Natural killer cell (primary cell): ENCODE results near the gene RAPGEF5. TPM values are rescaled to one million over a fixed set of nuclear protein-coding genes. Genes with fewer than 3 reads are reported as not detected.

ENCODE experiments used
- ATAC-seq, 3 donors: fragments of 150-1000 bp in 2 of 3; fragments of 200-7000 bp in 1 of 3; cut with Tn5 transposase; 1 replicate in 1 of 3; 2 replicates in 2 of 3; pipeline ENCODE4 v1.10.0; 2021; ENCODE audit warnings: mild to moderate bottlenecking in 2 of 3, moderate library complexity in 2 of 3
- DNase-seq, 2 donors: peaks; one replicate each; pipeline versions ENCODE4 v3.0.0 to v3.0.0-alpha.2; 2013 to 2021; ENCODE audit warnings: mixed read lengths in 1 of 2
- H3K27ac ChIP-seq: one replicate; pipeline ENCODE4 v1.5.1; 2013; ENCODE audit warnings: mild to moderate bottlenecking, low read length
- H3K27me3 ChIP-seq: one replicate; pipeline ENCODE4 v1.6.1; 2013; ENCODE audit warnings: low read length; ENCODE audit not compliant: control insufficient read depth, insufficient read depth
- H3K36me3 ChIP-seq: one replicate; pipeline ENCODE4 v1.6.1; 2013; ENCODE audit warnings: low read length; ENCODE audit not compliant: control insufficient read depth, insufficient read depth
- H3K4me1 ChIP-seq: one replicate; pipeline ENCODE4 v1.6.1; 2013; ENCODE audit warnings: low read length; ENCODE audit not compliant: control insufficient read depth, insufficient read depth
- H3K4me3 ChIP-seq: one replicate; pipeline ENCODE4 v1.5.1; 2013; ENCODE audit warnings: low read length
- H3K9me3 ChIP-seq: one replicate; pipeline ENCODE4 v1.6.1; 2013; ENCODE audit warnings: low read length; ENCODE audit not compliant: control insufficient read depth, insufficient read depth
- H3K27ac Mint-ChIP-seq, 2 donors: one replicate each; pipeline ENCODE4 v1.8.0; 2022; ENCODE audit warnings: mild to moderate bottlenecking in 2 of 2, mixed read lengths in 2 of 2, moderate library complexity in 1 of 2
- H3K27me3 Mint-ChIP-seq, 2 donors: one replicate each; pipeline ENCODE4 v1.8.0; 2022; ENCODE audit warnings: low read depth in 2 of 2, mixed read lengths in 2 of 2
- H3K36me3 Mint-ChIP-seq: one replicate; pipeline ENCODE4 v1.8.0; 2022; ENCODE audit warnings: mixed read lengths
- H3K4me1 Mint-ChIP-seq, 2 donors: one replicate each; pipeline ENCODE4 v1.8.0; 2022; ENCODE audit warnings: mixed read lengths in 2 of 2
- H3K4me3 Mint-ChIP-seq: one replicate; pipeline ENCODE4 v1.8.0; 2022; ENCODE audit warnings: mild to moderate bottlenecking, moderate library complexity, mixed read lengths
- H3K9me3 Mint-ChIP-seq, 2 donors: one replicate each; pipeline ENCODE4 v1.8.0; 2022; ENCODE audit warnings: mixed read lengths in 2 of 2
- CTCF ChIP-seq: fragments of 200-600 bp; IDR thresholded peaks from one replicate; pipeline ENCODE4 v1.8.0; 2022; ENCODE audit warnings: antibody characterized with exemption
- WGBS: methylation state at CpG from one replicate; pipeline ENCODE4 v1.1.7; 2013; ENCODE audit warnings: missing lambda C conversion rate; ENCODE audit not compliant: insufficient coverage; 5-methylcytosine and 5-hydroxymethylcytosine counted together
- intact Hi-C: fragments of 100-400 bp; cut with micrococcal nuclease; formaldehyde crosslinking; loops from one replicate; pipeline ENCODE4 v1.14.2; 2022
- total RNA-seq, 4 donors: library from RNA; stranded (reverse); fragments of 120-200 nt in 1 of 4; gene quantifications; one replicate each; pipeline versions ENCODE4 v1.2.3 to v1.2.4, GENCODE V29; 2013 to 2022

RAPGEF5 gene
- total RNA-seq, 3 donors from 2014 or later (not counting 1 experiment from before 2014, with no cell fraction given) = 0.26 to 0.33 TPM; not detected in 1

GRCh38 chr7:22302951-22303423, 54.0 kb downstream of the RAPGEF5 start:
- Mint-ChIP-seq H3K4me1 (no peaks in the 10 kb centered on the region), H3K27me3 (peaks cover 0 to 7% of the 10 kb centered on the region in 2 donors), H3K9me3 (no peaks in the 10 kb centered on the region), H3K4me3 (no peak overlapping the region), H3K36me3 (peaks cover 4% of the 10 kb centered on the region), H3K27ac (no peak overlapping the region)
- Histone ChIP-seq H3K36me3 (no peaks in the 10 kb centered on the region), H3K4me3 (no peak overlapping the region), H3K4me1 (no peaks in the 10 kb centered on the region), H3K27ac (no peak overlapping the region), H3K27me3 (no peaks in the 10 kb centered on the region), H3K9me3 (no peaks in the 10 kb centered on the region)
- DNase-seq (no peak), ATAC-seq (no peak)
- WGBS = 89% methylated on average over 1 of the region's 1 CpG
- intact Hi-C loops = no loop called here
- TF ChIP-seq CTCF = no peak

GRCh38 chr7:22302193-22302592, 54.8 kb downstream of the RAPGEF5 start:
- intact Hi-C loops = no loop called here
- H3K27me3 ChIP-seq = no peaks in the 10 kb centered on the region

GRCh38 chr7:22301790-22302189, 55.2 kb downstream of the RAPGEF5 start:
- peaks cover 4 to 7% of the 10 kb centered on the region in 2 donors for H3K27me3 Mint-ChIP-seq
- ATAC-seq (no peak), DNase-seq (no peak)
- Histone ChIP-seq H3K4me1 (no peaks in the 10 kb centered on the region), H3K9me3 (no peaks in the 10 kb centered on the region), H3K27me3 (no peaks in the 10 kb centered on the region), H3K27ac (no peak overlapping the region), H3K36me3 (no peaks in the 10 kb centered on the region), H3K4me3 (no peak overlapping the region)
- no peak for TF ChIP-seq CTCF
- H3K27ac Mint-ChIP-seq = no peak overlapping the region
- H3K9me3 Mint-ChIP-seq = no peaks in the 10 kb centered on the region
- no peaks in the 10 kb centered on the region for H3K4me1 Mint-ChIP-seq
- WGBS = 91% methylated on average over 6 of the region's 6 CpGs
- intact Hi-C loops = no loop called here
- no peaks in the 10 kb centered on the region for H3K36me3 Mint-ChIP-seq
- no peak overlapping the region for H3K4me3 Mint-ChIP-seq

More at GRCh38 chr7:22302193-22302592, 54.8 kb downstream of the RAPGEF5 start:
- ATAC-seq (no peak), DNase-seq (no peak)
- Mint-ChIP-seq H3K36me3 (peaks cover 4% of the 10 kb centered on the region), H3K4me1 (no peaks in the 10 kb centered on the region), H3K9me3 (no peaks in the 10 kb centered on the region), H3K4me3 (no peak overlapping the region), H3K27me3 (peaks cover under 1 to 7% of the 10 kb centered on the region in 2 donors), H3K27ac (no peak overlapping the region)
- Histone ChIP-seq H3K4me3 (no peak overlapping the region), H3K27ac (no peak overlapping the region), H3K4me1 (no peaks in the 10 kb centered on the region), H3K9me3 (no peaks in the 10 kb centered on the region), H3K36me3 (no peaks in the 10 kb centered on the region)
- 97% methylated on average over 2 of the region's 2 CpGs for WGBS
- no peak for TF ChIP-seq CTCF

GRCh38 chr7:22300839-22301238, 56.1 kb downstream of the RAPGEF5 start:
- no peak overlapping the region for H3K27ac Mint-ChIP-seq
- peaks cover 7 to 12% of the 10 kb centered on the region in 2 donors for H3K27me3 Mint-ChIP-seq
- no peaks in the 10 kb centered on the region for H3K9me3 ChIP-seq
- 95% methylated on average over 4 of the region's 4 CpGs for WGBS
- ATAC-seq = no peak
- no peaks in the 10 kb centered on the region for H3K36me3 ChIP-seq
- no peak for TF ChIP-seq CTCF
- no peak for DNase-seq
- H3K4me3 ChIP-seq = no peak overlapping the region
- H3K4me1 Mint-ChIP-seq = peaks cover 0 to 4% of the 10 kb centered on the region in 2 donors
- H3K9me3 Mint-ChIP-seq = no peaks in the 10 kb centered on the region
- H3K4me1 ChIP-seq = no peaks in the 10 kb centered on the region
- no peaks in the 10 kb centered on the region for H3K36me3 Mint-ChIP-seq
- H3K27me3 ChIP-seq = no peaks in the 10 kb centered on the region
- no peak overlapping the region for H3K27ac ChIP-seq
- intact Hi-C loops = no loop called here
- no peak overlapping the region for H3K4me3 Mint-ChIP-seq
